ENCODE measurements around the gene CES4A. TPM values are rescaled to one million over a fixed set of nuclear protein-coding genes. Genes with fewer than 3 reads are reported as not detected.

CES4A gene
- total and polyA plus RNA-seq, 9 of the 15 experiments (the other 6 are each of a cell fraction or from before 2014, with no cell fraction given): 0.09 to 0.13 (median 0.11) TPM; not detected in 6

- TF ChIP-seq GABPA (tag; conservative IDR thresholded peaks at IDR 0.05; ENCODE audit: low read depth): no peak
- no peak for TF ChIP-seq THRB (CRISPR knock-in tag; conservative IDR thresholded peaks at IDR 0.05)
- no peak for TF ChIP-seq ZNF217 (CRISPR knock-in tag; IDR thresholded peaks at IDR 0.05)
- no peak for TF ChIP-seq ZNF224 (CRISPR knock-in tag; IDR thresholded peaks at IDR 0.05)
- no peak for TF ChIP-seq ZNF766 (CRISPR knock-in tag; conservative IDR thresholded peaks at IDR 0.05)
- no peak for TF ChIP-seq ZNF174 (CRISPR knock-in tag; IDR thresholded peaks at IDR 0.05)
- TF ChIP-seq THRAP3 (IDR thresholded peaks at IDR 0.05; ENCODE audit: borderline replicate concordance): no peak
- TF ChIP-seq CBX3 (IDR thresholded peaks at IDR 0.05; ENCODE audit: borderline replicate concordance in 1 of 2, low read length in 2 of 2): no peak
- no peak for TF ChIP-seq IRF2 (CRISPR knock-in tag; IDR thresholded peaks at IDR 0.05)
- no peak for TF ChIP-seq ZNF384 (IDR thresholded peaks at IDR 0.05; ENCODE audit: low read depth, low read length)
- TF ChIP-seq DDX20 (tag; IDR thresholded peaks at IDR 0.05; ENCODE audit: low read depth): no peak
- TF ChIP-seq BACH1 (tag; IDR thresholded peaks at IDR 0.05): no peak
- no peak for TF ChIP-seq ZKSCAN3 (CRISPR knock-in tag; IDR thresholded peaks at IDR 0.05)
- TF ChIP-seq NR1H2 (CRISPR knock-in tag; IDR thresholded peaks at IDR 0.05): no peak
- TF ChIP-seq, protein P1, sequence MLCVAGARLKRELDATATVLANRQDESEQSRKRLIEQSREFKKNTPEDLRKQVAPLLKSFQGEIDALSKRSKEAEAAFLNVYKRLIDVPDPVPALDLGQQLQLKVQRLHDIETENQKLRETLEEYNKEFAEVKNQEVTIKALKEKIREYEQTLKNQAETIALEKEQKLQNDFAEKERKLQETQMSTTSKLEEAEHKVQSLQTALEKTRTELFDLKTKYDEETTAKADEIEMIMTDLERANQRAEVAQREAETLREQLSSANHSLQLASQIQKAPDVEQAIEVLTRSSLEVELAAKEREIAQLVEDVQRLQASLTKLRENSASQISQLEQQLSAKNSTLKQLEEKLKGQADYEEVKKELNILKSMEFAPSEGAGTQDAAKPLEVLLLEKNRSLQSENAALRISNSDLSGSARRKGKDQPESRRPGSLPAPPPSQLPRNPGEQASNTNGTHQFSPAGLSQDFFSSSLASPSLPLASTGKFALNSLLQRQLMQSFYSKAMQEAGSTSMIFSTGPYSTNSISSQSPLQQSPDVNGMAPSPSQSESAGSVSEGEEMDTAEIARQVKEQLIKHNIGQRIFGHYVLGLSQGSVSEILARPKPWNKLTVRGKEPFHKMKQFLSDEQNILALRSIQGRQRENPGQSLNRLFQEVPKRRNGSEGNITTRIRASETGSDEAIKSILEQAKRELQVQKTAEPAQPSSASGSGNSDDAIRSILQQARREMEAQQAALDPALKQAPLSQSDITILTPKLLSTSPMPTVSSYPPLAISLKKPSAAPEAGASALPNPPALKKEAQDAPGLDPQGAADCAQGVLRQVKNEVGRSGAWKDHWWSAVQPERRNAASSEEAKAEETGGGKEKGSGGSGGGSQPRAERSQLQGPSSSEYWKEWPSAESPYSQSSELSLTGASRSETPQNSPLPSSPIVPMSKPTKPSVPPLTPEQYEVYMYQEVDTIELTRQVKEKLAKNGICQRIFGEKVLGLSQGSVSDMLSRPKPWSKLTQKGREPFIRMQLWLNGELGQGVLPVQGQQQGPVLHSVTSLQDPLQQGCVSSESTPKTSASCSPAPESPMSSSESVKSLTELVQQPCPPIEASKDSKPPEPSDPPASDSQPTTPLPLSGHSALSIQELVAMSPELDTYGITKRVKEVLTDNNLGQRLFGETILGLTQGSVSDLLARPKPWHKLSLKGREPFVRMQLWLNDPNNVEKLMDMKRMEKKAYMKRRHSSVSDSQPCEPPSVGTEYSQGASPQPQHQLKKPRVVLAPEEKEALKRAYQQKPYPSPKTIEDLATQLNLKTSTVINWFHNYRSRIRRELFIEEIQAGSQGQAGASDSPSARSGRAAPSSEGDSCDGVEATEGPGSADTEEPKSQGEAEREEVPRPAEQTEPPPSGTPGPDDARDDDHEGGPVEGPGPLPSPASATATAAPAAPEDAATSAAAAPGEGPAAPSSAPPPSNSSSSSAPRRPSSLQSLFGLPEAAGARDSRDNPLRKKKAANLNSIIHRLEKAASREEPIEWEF (CRISPR knock-in tag; IDR thresholded peaks at IDR 0.05): 0 out of 2 replicates have a peak, but pooled peaks have one; percentile 41
- no peak for TF ChIP-seq NCOA2 (IDR thresholded peaks at IDR 0.05; ENCODE audit: partially characterized antibody in 2 of 2)
- no peak for TF ChIP-seq ARID2 (IDR thresholded peaks at IDR 0.05)
- TF ChIP-seq ZNF695 (CRISPR knock-in tag; IDR thresholded peaks at IDR 0.05): no peak
- TF ChIP-seq TFAM (CRISPR knock-in tag; conservative IDR thresholded peaks at IDR 0.05): no peak
- TF ChIP-seq, protein P2, sequence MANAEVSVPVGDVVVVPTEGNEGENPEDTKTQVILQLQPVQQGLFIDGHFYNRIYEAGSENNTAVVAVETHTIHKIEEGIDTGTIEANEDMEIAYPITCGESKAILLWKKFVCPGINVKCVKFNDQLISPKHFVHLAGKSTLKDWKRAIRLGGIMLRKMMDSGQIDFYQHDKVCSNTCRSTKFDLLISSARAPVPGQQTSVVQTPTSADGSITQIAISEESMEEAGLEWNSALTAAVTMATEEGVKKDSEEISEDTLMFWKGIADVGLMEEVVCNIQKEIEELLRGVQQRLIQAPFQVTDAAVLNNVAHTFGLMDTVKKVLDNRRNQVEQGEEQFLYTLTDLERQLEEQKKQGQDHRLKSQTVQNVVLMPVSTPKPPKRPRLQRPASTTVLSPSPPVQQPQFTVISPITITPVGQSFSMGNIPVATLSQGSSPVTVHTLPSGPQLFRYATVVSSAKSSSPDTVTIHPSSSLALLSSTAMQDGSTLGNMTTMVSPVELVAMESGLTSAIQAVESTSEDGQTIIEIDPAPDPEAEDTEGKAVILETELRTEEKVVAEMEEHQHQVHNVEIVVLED (CRISPR knock-in tag; IDR thresholded peaks at IDR 0.05): no peak
- no peak for TF ChIP-seq ETS2 (tag; IDR thresholded peaks at IDR 0.05; ENCODE audit: borderline replicate concordance, poor library complexity, severe bottlenecking)
Measured at GRCh38 chr16:67055712-67056487, 67.5 kb downstream of the CES4A start (continued).

Data from K562 (cell line).